GM23338 (cell line): ENCODE measurements around the gene CACNA2D3. TPM values are rescaled to one million over a fixed set of nuclear protein-coding genes. Genes with fewer than 3 reads are reported as not detected.

ENCODE experiments used
- ATAC-seq: fragments of 200-7000 bp; cut with Tn5 transposase; 3 replicates; pipeline ENCODE4 v1.9.1; 2020
- DNase-seq: peaks from one replicate; pipeline ENCODE4 v3.0.0-alpha.2; 2015; ENCODE audit warnings: low spot score
- H2AFZ ChIP-seq: fragments of 200-600 bp; sonication (generic); 2 replicates; pipeline ENCODE4 v1.8.0; 2016; ENCODE audit warnings: antibody characterized with exemption, mild to moderate bottlenecking, moderate library complexity
- H3F3A ChIP-seq: fragments of 200-600 bp; sonication (generic); replicated peaks from 2 replicates; pipeline ENCODE4 v1.8.0; 2017; ENCODE audit warnings: antibody characterized with exemption, mixed run types, low read depth
- H3K27ac ChIP-seq: fragments of 200-600 bp; sonication (generic); 2 replicates; pipeline ENCODE4 v1.6.1; 2016; ENCODE audit warnings: low read depth
- H3K27me3 ChIP-seq: fragments of 200-600 bp; sonication (generic); 2 replicates; pipeline ENCODE4 v1.8.0; 2016; ENCODE audit warnings: mild to moderate bottlenecking, mixed run types, moderate library complexity; ENCODE audit not compliant: insufficient read depth
- H3K36me3 ChIP-seq: fragments of 200-600 bp; sonication (generic); 2 replicates; pipeline ENCODE4 v1.8.0; 2016; ENCODE audit warnings: mild to moderate bottlenecking; ENCODE audit not compliant: insufficient read depth
- H3K4me1 ChIP-seq: fragments of 200-600 bp; sonication (generic); 2 replicates; pipeline ENCODE4 v1.8.0; 2016; ENCODE audit warnings: mild to moderate bottlenecking, moderate library complexity; ENCODE audit not compliant: insufficient read depth
- H3K4me2 ChIP-seq: fragments of 200-600 bp; sonication (generic); 2 replicates; pipeline ENCODE4 v1.7.1; 2017; ENCODE audit warnings: mixed run types
- H3K4me3 ChIP-seq: fragments of 200-600 bp; sonication (generic); 2 replicates; pipeline ENCODE4 v1.6.1; 2016; ENCODE audit warnings: mixed run types
- H3K79me2 ChIP-seq: fragments of 200-600 bp; sonication (generic); replicated peaks from 2 replicates; pipeline ENCODE4 v1.8.0; 2017; ENCODE audit warnings: mild to moderate bottlenecking; ENCODE audit not compliant: insufficient read depth
- H3K9me2 ChIP-seq: fragments of 200-600 bp; sonication (generic); 2 replicates; pipeline ENCODE4 v1.8.0; 2017; ENCODE audit not compliant: insufficient read depth
- H4K20me1 ChIP-seq: fragments of 200-600 bp; sonication (generic); replicated peaks from 2 replicates; pipeline ENCODE4 v1.8.0; 2017; ENCODE audit warnings: mild to moderate bottlenecking; ENCODE audit not compliant: insufficient read depth
- H3K27ac Mint-ChIP-seq: 2 replicates; pipeline ENCODE4 v1.8.0; 2020; ENCODE audit warnings: inconsistent platforms, mild to moderate bottlenecking, moderate library complexity, mixed read lengths
- H3K27me3 Mint-ChIP-seq: 3 replicates; pipeline ENCODE4 v1.8.0; 2022; ENCODE audit warnings: low read depth, mild to moderate bottlenecking, moderate library complexity, mixed read lengths, inconsistent platforms; ENCODE audit not compliant: insufficient read depth, poor library complexity
- H3K36me3 Mint-ChIP-seq: 3 replicates; pipeline ENCODE4 v1.8.0; 2021; ENCODE audit warnings: low read depth, mild to moderate bottlenecking, inconsistent platforms, moderate library complexity, mixed read lengths
- H3K4me1 Mint-ChIP-seq: 3 replicates; pipeline ENCODE4 v1.8.0; 2020; ENCODE audit warnings: mild to moderate bottlenecking, inconsistent platforms, mixed read lengths
- H3K4me3 Mint-ChIP-seq: 3 replicates; pipeline ENCODE4 v1.8.0; 2021; ENCODE audit warnings: moderate library complexity, mild to moderate bottlenecking, inconsistent platforms, mixed read lengths
- H3K9me3 Mint-ChIP-seq: 3 replicates; pipeline ENCODE4 v1.8.0; 2020; ENCODE audit warnings: moderate library complexity, mild to moderate bottlenecking, inconsistent platforms, mixed read lengths
- CREB1 ChIP-seq: fragments of 250-450 bp; sonication (Bioruptor Pico); IDR thresholded peaks from 2 replicates; pipeline ENCODE4 v1.5.0; 2020; ENCODE audit warnings: low read depth, mild to moderate bottlenecking, moderate library complexity
- EZH2 ChIP-seq: fragments of 200-600 bp; sonication (generic); IDR thresholded peaks from one replicate; pipeline ENCODE4 v1.8.0; 2017; ENCODE audit warnings: antibody characterized with exemption, mild to moderate bottlenecking, low read depth; ENCODE audit not compliant: unreplicated experiment
- EZH2phosphoT487 ChIP-seq: fragments of 200-600 bp; sonication (generic); IDR thresholded peaks from one replicate; pipeline ENCODE4 v1.8.1; 2018; ENCODE audit warnings: antibody characterized with exemption; ENCODE audit not compliant: unreplicated experiment
- NANOG ChIP-seq: IDR thresholded peaks from 2 replicates; pipeline ENCODE4 v1.6.1; 2016; ENCODE audit warnings: antibody characterized with exemption, borderline replicate concordance
- STAT1 ChIP-seq: IDR thresholded peaks from one replicate; pipeline ENCODE4 v1.6.1; 2016; ENCODE audit warnings: antibody characterized with exemption; ENCODE audit not compliant: unreplicated experiment
- ZNF331 ChIP-seq: fragments of 250-450 bp; sonication (Bioruptor Pico); IDR thresholded peaks from 2 replicates; pipeline ENCODE4 v1.5.0; 2020; ENCODE audit warnings: low read depth, mild to moderate bottlenecking, moderate library complexity
- ZNF462 ChIP-seq: fragments of 250-450 bp; sonication (Bioruptor Pico); IDR thresholded peaks from 2 replicates; pipeline ENCODE4 v1.5.0; 2020; ENCODE audit warnings: mild to moderate bottlenecking, moderate library complexity
- polyA plus RNA-seq: library from polyadenylated mRNA; unstranded; fragments of >200 nt; fragmentation: Nextera tagmentation; extraction: Ambion mirVana; gene quantifications from 2 replicates; pipeline ENCODE4 v1.2.1, GENCODE V29; 2016
- total RNA-seq: library from RNA; depleted of rRNA; stranded (reverse); fragments of >200 nt; shearing (Covaris generic); gene quantifications from 2 replicates; pipeline ENCODE4 v1.2.3, GENCODE V29; 2014
- TF ChIP-seq, protein P1 (sequence below): IDR thresholded peaks from one replicate; pipeline ENCODE4 v1.6.1; 2018; ENCODE audit warnings: antibody characterized with exemption; ENCODE audit not compliant: unreplicated experiment
- TF ChIP-seq, protein P2 (sequence below), 2 experiments: fragments of 200-600 bp in 1 of 2; sonication (generic) in 1 of 2; conservative IDR thresholded peaks; 2 replicates each; pipeline versions ENCODE4 v1.5.1 to v1.6.1; 2016 to 2017; ENCODE audit warnings: antibody characterized with exemption in 2 of 2, low read depth in 2 of 2, mild to moderate bottlenecking in 2 of 2, moderate library complexity in 1 of 2

Gene CACNA2D3
- total and polyA plus RNA-seq, 2 experiments from 2014 or later = 2.2 to 2.3 TPM

DNA sequence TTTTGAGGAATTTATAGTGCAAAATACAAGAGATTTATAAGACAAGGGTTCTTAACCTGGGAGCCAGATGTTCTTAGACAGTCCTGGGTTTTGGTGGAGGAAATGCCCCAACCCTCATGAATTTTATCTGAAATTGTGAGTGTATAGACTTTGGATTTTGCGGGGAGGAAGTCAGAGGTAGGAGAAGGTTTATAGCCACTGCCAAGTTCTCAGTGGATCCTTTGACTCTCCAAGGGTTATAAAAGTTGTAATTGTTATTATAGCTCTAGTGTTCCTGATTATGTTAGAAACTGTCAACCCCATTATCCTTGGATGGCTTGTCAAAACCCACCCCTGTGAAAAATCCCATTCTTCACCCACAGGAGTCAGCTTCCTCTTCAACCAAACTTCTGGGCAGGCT is 621.9 kb downstream of the CACNA2D3 start (continued):
- TF ChIP-seq, protein P1, sequence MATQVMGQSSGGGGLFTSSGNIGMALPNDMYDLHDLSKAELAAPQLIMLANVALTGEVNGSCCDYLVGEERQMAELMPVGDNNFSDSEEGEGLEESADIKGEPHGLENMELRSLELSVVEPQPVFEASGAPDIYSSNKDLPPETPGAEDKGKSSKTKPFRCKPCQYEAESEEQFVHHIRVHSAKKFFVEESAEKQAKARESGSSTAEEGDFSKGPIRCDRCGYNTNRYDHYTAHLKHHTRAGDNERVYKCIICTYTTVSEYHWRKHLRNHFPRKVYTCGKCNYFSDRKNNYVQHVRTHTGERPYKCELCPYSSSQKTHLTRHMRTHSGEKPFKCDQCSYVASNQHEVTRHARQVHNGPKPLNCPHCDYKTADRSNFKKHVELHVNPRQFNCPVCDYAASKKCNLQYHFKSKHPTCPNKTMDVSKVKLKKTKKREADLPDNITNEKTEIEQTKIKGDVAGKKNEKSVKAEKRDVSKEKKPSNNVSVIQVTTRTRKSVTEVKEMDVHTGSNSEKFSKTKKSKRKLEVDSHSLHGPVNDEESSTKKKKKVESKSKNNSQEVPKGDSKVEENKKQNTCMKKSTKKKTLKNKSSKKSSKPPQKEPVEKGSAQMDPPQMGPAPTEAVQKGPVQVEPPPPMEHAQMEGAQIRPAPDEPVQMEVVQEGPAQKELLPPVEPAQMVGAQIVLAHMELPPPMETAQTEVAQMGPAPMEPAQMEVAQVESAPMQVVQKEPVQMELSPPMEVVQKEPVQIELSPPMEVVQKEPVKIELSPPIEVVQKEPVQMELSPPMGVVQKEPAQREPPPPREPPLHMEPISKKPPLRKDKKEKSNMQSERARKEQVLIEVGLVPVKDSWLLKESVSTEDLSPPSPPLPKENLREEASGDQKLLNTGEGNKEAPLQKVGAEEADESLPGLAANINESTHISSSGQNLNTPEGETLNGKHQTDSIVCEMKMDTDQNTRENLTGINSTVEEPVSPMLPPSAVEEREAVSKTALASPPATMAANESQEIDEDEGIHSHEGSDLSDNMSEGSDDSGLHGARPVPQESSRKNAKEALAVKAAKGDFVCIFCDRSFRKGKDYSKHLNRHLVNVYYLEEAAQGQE = no peak
- TF ChIP-seq EZH2phosphoT487 (no peak), STAT1 (no peak)

DNA sequence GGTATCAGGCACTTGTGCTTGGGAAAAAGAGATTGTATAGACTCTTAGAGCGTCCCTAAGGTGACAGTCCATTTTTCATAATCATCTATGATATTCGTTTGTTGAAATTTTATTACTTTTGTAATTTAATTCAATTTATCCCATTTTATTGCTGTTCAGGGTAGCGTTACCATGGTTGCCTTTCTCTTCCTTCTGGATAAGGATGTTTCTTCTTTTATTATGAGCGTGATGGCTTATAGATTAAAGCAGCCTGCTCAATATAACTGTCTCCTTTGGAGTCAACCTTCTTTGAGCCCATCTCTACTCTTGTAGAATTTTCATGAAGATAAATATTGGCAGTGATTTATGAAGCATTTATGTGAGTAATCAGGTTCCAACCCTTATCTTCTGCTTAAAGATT is 623.5 kb downstream of the CACNA2D3 start:
- H2AFZ ChIP-seq = no peak overlapping the region
- no peak overlapping the region for H3K4me3 ChIP-seq
- no peaks in the 10 kb centered on the region for H3K27me3 ChIP-seq
- H3K36me3 ChIP-seq = no peaks in the 10 kb centered on the region
- ATAC-seq (no peak), DNase-seq (no peak)
- Mint-ChIP-seq H3K9me3 (no peaks in the 10 kb centered on the region), H3K36me3 (no peaks in the 10 kb centered on the region; the same call in 2 of the 3 replicates), H3K4me3 (no peak overlapping the region), H3K27ac (no peak overlapping the region), H3K27me3 (no peaks in the 10 kb centered on the region), H3K4me1 (peaks cover under 1% of the 10 kb centered on the region; the same call in 1 of the 3 replicates)
- no peak overlapping the region for H3K4me2 ChIP-seq
- peaks cover 4% of the 10 kb centered on the region; the same call in 1 of the 2 replicates for H3K4me1 ChIP-seq
- peaks cover 17% of the 10 kb centered on the region; the same call in 1 of the 2 replicates for H3K9me2 ChIP-seq
- H3K27ac ChIP-seq = no peak overlapping the region
- no peaks in the 10 kb centered on the region for H4K20me1 ChIP-seq
- 0 out of 2 replicates have a peak, but pooled peaks cover 4% of the 10 kb centered on the region for H3K79me2 ChIP-seq
- H3F3A ChIP-seq = no peaks in the 10 kb centered on the region
- TF ChIP-seq CREB1 (CRISPR knock-in tag) = no peak
- no peak for TF ChIP-seq ZNF331 (CRISPR knock-in tag)
- TF ChIP-seq STAT1 = no peak
- no peak for TF ChIP-seq EZH2
- no peak for TF ChIP-seq EZH2phosphoT487
- TF ChIP-seq, protein P2, sequence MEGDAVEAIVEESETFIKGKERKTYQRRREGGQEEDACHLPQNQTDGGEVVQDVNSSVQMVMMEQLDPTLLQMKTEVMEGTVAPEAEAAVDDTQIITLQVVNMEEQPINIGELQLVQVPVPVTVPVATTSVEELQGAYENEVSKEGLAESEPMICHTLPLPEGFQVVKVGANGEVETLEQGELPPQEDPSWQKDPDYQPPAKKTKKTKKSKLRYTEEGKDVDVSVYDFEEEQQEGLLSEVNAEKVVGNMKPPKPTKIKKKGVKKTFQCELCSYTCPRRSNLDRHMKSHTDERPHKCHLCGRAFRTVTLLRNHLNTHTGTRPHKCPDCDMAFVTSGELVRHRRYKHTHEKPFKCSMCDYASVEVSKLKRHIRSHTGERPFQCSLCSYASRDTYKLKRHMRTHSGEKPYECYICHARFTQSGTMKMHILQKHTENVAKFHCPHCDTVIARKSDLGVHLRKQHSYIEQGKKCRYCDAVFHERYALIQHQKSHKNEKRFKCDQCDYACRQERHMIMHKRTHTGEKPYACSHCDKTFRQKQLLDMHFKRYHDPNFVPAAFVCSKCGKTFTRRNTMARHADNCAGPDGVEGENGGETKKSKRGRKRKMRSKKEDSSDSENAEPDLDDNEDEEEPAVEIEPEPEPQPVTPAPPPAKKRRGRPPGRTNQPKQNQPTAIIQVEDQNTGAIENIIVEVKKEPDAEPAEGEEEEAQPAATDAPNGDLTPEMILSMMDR (conservative IDR thresholded peaks at IDR 0.05; ENCODE audit: low read depth in 2 of 2) = no peak
- no peak for TF ChIP-seq NANOG
- TF ChIP-seq, protein P1 = no peak
- no peak for TF ChIP-seq ZNF462 (CRISPR knock-in tag)
